Tibial artery (tissue), 4 donors: Measurements from ENCODE around the gene CFAP97.
"Not testable (repeated sequence)": the region's sequence is repeated elsewhere in the genome, so short reads cannot be mapped to it uniquely, and the experiment has no call there.

ENCODE experiments used
- DNase-seq, 2 donors: peaks; one replicate each; pipeline ENCODE4 v3.0.0-alpha.2; 2019
- H3K27ac ChIP-seq, 2 donors: fragments of 200-600 bp; sonication (generic) in 1 of 2; 1 replicate in 1 of 2; 2 replicates in 1 of 2; pipeline ENCODE4 v1.5.1; 2018 to 2019; ENCODE audit warnings: mild to moderate bottlenecking in 1 of 2
- H3K27me3 ChIP-seq, 2 donors: fragments of 200-600 bp; sonication (generic) in 1 of 2; one replicate each; pipeline versions ENCODE4 v1.5.1 to v1.6.0; 2016 to 2019
- H3K36me3 ChIP-seq, 3 donors: fragments of 200-600 bp; sonication (generic) in 2 of 3; one replicate each; pipeline ENCODE4 v1.5.1; 2016 to 2019; ENCODE audit warnings: mild to moderate bottlenecking in 2 of 3
- H3K4me1 ChIP-seq, 4 donors: fragments of 200-600 bp; sonication (generic) in 2 of 4; 1 replicate in 3 of 4; 2 replicates in 1 of 4; pipeline ENCODE4 v1.5.1; 2016 to 2019
- H3K4me3 ChIP-seq, 2 donors: fragments of 200-600 bp; sonication (generic) in 1 of 2; 1 replicate in 1 of 2; 2 replicates in 1 of 2; pipeline ENCODE4 v1.5.1; 2018 to 2019; ENCODE audit warnings: mild to moderate bottlenecking in 2 of 2
- H3K9me3 ChIP-seq, 3 donors: fragments of 200-600 bp; sonication (generic) in 1 of 3; one replicate each; pipeline ENCODE4 v1.5.1; 2016 to 2019
- CTCF ChIP-seq, 2 experiments: fragments of 200-600 bp in 1 of 2; fragments of 450-650 bp in 1 of 2; IDR thresholded peaks; one replicate each; pipeline ENCODE4 v1.5.1; 2017 to 2019; ENCODE audit warnings: antibody characterized with exemption in 2 of 2, mild to moderate bottlenecking in 1 of 2, moderate library complexity in 1 of 2
- intact Hi-C: fragments of 100-400 bp; cut with DNase I; formaldehyde crosslinking; loops from one replicate; pipeline ENCODE4 v1.15.0; 2023; ENCODE audit warnings: low total_unique reads

Gene CFAP97

GRCh38 chr4:185244763-185245162 lies 41.0 kb upstream of the CFAP97 start:
- peaks cover 0 to 34% (median 7%) of the 10 kb centered on the region in 4 donors for H3K4me1 ChIP-seq
- H3K36me3 ChIP-seq = no peaks in the 10 kb centered on the region
- intact Hi-C loops = no loop called here
- H3K9me3 ChIP-seq = no peaks in the 10 kb centered on the region
- H3K4me3 ChIP-seq = no peak overlapping the region
- DNase-seq = no peak
- no peaks in the 10 kb centered on the region for H3K27me3 ChIP-seq
- no peak overlapping the region for H3K27ac ChIP-seq
- no peak for TF ChIP-seq CTCF (IDR thresholded peaks at IDR 0.05)

- DNase-seq = no peak
- H3K9me3 ChIP-seq = no peaks in the 10 kb centered on the region
- no peak overlapping the region for H3K4me3 ChIP-seq
- H3K4me1 ChIP-seq = peaks cover 0 to 34% (median 7%) of the 10 kb centered on the region in 4 donors
- no peak overlapping the region for H3K27ac ChIP-seq
- no peaks in the 10 kb centered on the region for H3K27me3 ChIP-seq
- no peaks in the 10 kb centered on the region for H3K36me3 ChIP-seq
- intact Hi-C loops = no loop called here
- no peak for TF ChIP-seq CTCF (IDR thresholded peaks at IDR 0.05)
Observed at GRCh38 chr4:185243879-185244278, 40.1 kb upstream of the CFAP97 start.

- H3K27me3 ChIP-seq = no peaks in the 10 kb centered on the region
- intact Hi-C loops = no loop called here
- H3K4me1 ChIP-seq = peaks cover 0 to 34% (median 7%) of the 10 kb centered on the region in 4 donors
- H3K36me3 ChIP-seq = no peaks in the 10 kb centered on the region
- DNase-seq = no peak
- H3K27ac ChIP-seq = no peak overlapping the region
- no peaks in the 10 kb centered on the region for H3K9me3 ChIP-seq
- TF ChIP-seq CTCF (IDR thresholded peaks at IDR 0.05) = no peak
- no peak overlapping the region for H3K4me3 ChIP-seq
Observed at GRCh38 chr4:185242749-185243533, 39.1 kb upstream of the CFAP97 start.

GRCh38 chr4:185240486-185240885 lies 36.7 kb upstream of the CFAP97 start:
- intact Hi-C loops, DNase-seq: not testable (repeated sequence)

GRCh38 chr4:185238750-185239149 lies 35.0 kb upstream of the CFAP97 start:
- Histone ChIP-seq H3K36me3 (no peaks in the 10 kb centered on the region), H3K9me3 (no peaks in the 10 kb centered on the region), H3K4me3 (no peak overlapping the region), H3K27ac (no peak overlapping the region), H3K4me1 (peaks cover 0 to 29% (median 0%) of the 10 kb centered on the region in 4 donors), H3K27me3 (no peaks in the 10 kb centered on the region)
- DNase-seq = no peak
- intact Hi-C loops = no loop called here
- no peak for TF ChIP-seq CTCF (IDR thresholded peaks at IDR 0.05)

More at GRCh38 chr4:185240486-185240885, 36.7 kb upstream of the CFAP97 start:
- not testable (repeated sequence) for H3K36me3 ChIP-seq, H3K27ac ChIP-seq, H3K4me3 ChIP-seq, H3K9me3 ChIP-seq, H3K27me3 ChIP-seq
- H3K4me1 ChIP-seq = peaks cover 0 to 32% (median 0%) of the 10 kb centered on the region in 4 donors

- intact Hi-C loops = no loop called here
- no peak for TF ChIP-seq CTCF (IDR thresholded peaks at IDR 0.05)
- Histone ChIP-seq H3K27ac (no peak overlapping the region), H3K27me3 (no peaks in the 10 kb centered on the region), H3K4me3 (no peak overlapping the region), H3K4me1 (peaks cover 0 to 29% (median 0%) of the 10 kb centered on the region in 4 donors), H3K36me3 (no peaks in the 10 kb centered on the region), H3K9me3 (no peaks in the 10 kb centered on the region)
- DNase-seq = no peak
Observed at GRCh38 chr4:185238215-185238681, 34.4 kb upstream of the CFAP97 start.
